H1 (cell line): Measurements from ENCODE around the gene RPS15.

Experiments
- RAD21 ChIP-seq, 2 experiments: IDR thresholded peaks in 1 of 2; conservative IDR thresholded peaks in 1 of 2; 2 replicates each; pipeline ENCODE4 v1.6.1; 2011; ENCODE audit warnings: low read depth in 2 of 2, low read length in 2 of 2, improper control_type of control experiment in 1 of 2, inconsistent platforms in 1 of 2, mild to moderate bottlenecking in 1 of 2, moderate library complexity in 1 of 2
- TF ChIP-seq, protein P1 (sequence below), 3 experiments: IDR thresholded peaks; 1 replicate in 2 of 3; 2 replicates in 1 of 3; pipeline versions ENCODE4 v1.5.1 to v1.6.1; 2011; ENCODE audit warnings: low read length in 3 of 3, mild to moderate bottlenecking in 3 of 3, inconsistent platforms in 2 of 3, low read depth in 1 of 3, moderate library complexity in 1 of 3; ENCODE audit not compliant: insufficient read depth in 1 of 3; ENCODE audit errors: control extremely low read depth in 1 of 3

DNA sequence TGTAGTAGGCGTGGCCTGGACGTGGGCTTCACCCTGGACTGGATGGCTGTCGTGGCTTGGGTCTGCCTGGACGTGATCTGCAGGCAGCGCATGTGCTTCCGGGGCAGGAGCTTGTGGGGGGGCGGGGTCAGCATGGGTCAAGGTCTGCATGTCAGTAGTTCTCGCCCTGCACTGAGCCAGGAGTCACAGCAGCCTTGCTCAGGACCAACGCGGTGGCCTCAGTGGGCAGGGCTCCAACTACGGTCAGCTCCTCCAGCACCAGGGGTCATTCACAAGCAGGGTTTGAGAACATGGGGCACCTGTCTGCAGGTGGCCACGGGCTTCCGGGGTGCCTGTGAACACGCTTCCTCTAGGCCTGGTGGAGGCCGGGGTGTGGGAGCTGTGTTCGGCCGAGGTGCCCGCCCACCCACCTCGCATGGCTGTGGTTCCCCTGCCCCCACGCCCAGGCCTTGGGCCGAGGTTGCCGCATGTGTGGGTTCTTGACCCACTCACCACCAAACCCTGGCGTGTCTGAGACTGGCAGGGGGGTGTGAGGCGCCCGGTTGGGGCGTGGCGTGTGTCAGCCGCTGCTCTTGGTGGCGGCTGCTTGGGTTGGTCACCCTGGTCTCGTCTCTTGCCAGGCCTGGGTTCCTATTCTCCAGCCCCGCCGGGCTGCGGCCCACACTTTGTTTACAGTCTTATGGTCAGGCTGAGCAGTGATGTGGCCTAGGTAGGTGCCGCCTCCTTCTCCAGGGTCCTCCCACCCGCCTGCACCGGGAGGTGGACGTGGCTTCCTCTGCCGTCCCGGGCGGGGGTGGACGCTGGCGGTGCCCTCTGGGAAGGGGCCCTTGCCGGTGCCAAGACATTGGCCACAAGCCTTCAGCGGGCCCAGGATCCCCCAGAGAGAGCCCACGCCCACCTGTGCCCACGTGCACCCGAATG is 4.8 kb upstream of the RPS15 start:
- TF ChIP-seq RAD21 (IDR thresholded peaks at IDR 0.05 in 1 of 2, conservative IDR thresholded peaks at IDR 0.05 in 1 of 2; ENCODE audit: low read depth in 2 of 2, low read length in 2 of 2), result no peak
- TF ChIP-seq, protein P1, sequence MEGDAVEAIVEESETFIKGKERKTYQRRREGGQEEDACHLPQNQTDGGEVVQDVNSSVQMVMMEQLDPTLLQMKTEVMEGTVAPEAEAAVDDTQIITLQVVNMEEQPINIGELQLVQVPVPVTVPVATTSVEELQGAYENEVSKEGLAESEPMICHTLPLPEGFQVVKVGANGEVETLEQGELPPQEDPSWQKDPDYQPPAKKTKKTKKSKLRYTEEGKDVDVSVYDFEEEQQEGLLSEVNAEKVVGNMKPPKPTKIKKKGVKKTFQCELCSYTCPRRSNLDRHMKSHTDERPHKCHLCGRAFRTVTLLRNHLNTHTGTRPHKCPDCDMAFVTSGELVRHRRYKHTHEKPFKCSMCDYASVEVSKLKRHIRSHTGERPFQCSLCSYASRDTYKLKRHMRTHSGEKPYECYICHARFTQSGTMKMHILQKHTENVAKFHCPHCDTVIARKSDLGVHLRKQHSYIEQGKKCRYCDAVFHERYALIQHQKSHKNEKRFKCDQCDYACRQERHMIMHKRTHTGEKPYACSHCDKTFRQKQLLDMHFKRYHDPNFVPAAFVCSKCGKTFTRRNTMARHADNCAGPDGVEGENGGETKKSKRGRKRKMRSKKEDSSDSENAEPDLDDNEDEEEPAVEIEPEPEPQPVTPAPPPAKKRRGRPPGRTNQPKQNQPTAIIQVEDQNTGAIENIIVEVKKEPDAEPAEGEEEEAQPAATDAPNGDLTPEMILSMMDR (IDR thresholded peaks at IDR 0.05; ENCODE audit: control extremely low read depth in 1 of 3, insufficient read depth in 1 of 3, low read depth in 1 of 3, low read length in 3 of 3), result no peak
